SH-SY5Y (cell line): ENCODE data around the gene CEP89.

Experiments
- GATA2 ChIP-seq: IDR thresholded peaks from 2 replicates; pipeline ENCODE4 v1.6.1; 2011; ENCODE audit warnings: mild to moderate bottlenecking, low read depth, low read length
- GATA3 ChIP-seq: IDR thresholded peaks from 2 replicates; pipeline ENCODE4 v1.6.1; 2011; ENCODE audit warnings: low read depth, mild to moderate bottlenecking, low read length, moderate library complexity

Gene CEP89

DNA sequence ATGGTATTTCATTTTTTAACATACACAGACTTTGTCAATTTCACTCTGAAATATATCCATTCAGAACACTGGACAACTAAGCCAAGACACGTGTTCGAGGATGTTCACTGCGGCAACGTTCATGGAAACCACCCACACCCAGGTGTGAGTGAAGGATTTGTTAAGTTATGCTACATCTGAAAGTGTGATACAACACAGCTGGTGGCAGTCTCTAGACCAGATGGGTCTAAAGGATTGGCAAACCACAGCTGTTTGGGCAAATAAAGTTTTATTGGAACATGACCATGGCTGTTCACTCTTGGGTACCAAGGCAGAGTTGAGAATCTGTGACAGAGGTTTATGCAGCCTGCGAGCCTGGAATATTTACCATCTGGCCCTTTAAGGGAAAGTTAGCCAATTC lies 114.2 kb downstream of the CEP89 start:
- no peak for TF ChIP-seq GATA2

GRCh38 chr19:32852216-32852615 lies 119.5 kb downstream of the CEP89 start:
- TF ChIP-seq GATA2, result no peak
- TF ChIP-seq GATA3, result no peak

- TF ChIP-seq GATA3 (no peak), GATA2 (no peak)
Measured at GRCh38 chr19:32843716-32844245, 128.0 kb downstream of the CEP89 start.

DNA sequence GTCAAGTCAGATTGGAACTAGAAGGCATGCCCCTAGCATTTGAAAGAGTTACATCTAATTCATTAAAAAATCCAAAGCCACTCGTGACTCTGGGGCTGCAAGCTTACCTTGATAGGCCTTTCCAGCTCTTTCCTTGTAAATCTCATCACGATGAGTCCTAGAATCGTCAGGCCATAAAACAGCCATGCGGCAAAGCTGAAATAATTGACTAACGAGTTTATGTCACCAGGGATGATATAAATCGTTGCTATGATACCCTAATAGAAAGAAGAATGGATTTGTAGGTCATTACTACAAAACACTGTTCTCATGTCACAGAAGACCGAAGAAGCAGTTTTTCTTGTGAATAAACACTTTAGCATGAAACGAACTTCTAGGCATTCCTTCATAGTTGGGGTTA lies 129.7 kb downstream of the CEP89 start:
- TF ChIP-seq GATA2, result no peak
- no peak for TF ChIP-seq GATA3

- TF ChIP-seq GATA2 (no peak), GATA3 (no peak)
Measured at GRCh38 chr19:32837531-32837930, 134.2 kb downstream of the CEP89 start.

DNA sequence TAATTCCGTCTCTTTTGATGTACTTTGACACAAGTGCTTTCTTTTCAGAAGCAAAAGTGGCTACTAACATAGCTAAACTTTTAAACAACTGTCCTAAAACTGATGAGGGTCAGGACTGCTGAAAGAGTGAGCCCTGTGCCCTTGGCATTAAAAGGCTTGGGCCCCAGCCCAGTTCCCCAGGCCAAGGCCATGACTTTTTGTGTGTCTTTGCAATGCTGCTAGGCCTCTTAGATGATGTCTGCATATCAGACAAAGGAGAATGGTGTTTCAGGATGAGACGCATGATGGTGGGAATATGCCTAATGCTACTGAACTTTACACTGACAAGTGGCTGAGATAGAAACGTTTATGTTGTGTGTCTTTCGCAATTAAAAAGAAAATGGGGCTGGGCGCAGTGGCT lies 140.1 kb downstream of the CEP89 start:
- TF ChIP-seq GATA3, result no peak
- no peak for TF ChIP-seq GATA2

DNA sequence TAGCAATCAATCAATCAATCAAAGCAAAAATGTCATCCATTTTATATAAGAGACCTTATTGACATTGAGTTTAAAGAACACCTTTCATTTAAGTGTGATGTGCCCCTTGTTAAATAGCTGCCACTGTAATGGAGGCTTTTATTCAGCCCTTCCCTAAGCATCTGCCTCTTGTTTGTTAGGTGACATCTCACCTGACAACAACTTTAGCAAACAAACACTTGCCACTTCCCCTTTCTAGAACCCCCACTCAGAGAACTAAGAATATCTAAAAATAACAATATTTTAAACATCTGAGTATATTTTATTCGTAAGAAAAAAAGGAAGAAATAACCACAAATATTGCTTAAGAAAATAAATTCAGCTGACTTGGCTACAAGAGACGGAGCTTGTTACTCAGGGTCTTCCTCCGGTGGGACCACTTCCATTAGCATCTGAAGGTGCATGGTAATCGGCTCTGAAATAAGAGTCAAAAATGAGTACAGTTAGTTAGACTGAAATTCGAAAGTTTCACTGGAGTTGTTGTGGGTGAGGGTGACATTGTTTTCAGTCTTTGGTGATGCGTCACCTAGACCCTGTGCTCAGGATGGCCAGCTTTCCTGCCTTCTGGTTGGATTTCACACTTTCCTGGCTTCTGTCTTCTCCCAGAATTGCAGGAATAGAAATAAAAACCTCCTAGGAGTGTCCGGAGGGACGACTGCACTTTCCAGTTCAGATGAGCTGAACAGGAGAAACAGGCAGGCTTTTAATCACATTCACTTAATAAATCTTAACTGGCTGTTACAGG lies 141.3 kb downstream of the CEP89 start:
- TF ChIP-seq GATA3 (no peak), GATA2 (no peak)

DNA sequence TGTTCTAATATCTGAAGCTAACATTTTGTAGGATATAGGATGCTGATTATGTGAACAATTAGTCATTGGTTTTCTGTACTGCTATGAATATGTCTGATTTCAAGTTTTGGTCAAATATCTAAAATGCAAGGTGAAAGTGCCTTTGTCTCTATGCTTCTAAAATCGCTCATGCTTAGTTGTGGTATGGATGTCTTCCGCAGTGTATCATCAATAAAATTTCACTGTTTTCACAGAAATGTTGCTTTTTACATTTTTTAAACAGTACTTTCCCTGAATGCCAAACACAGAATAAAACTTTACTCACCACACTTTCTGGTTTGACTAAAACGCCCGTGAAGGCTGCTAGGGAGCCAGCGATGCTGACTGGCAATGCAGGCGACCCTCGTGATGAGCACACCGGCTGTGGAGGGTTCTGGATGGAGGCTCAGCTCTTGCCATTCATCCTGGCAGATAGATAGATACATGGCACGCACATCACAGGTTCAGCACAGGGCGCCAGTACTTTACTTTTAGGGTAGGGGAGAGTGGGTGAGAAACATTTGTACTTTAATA lies 142.3 kb downstream of the CEP89 start:
- no peak for TF ChIP-seq GATA3
- no peak for TF ChIP-seq GATA2

DNA sequence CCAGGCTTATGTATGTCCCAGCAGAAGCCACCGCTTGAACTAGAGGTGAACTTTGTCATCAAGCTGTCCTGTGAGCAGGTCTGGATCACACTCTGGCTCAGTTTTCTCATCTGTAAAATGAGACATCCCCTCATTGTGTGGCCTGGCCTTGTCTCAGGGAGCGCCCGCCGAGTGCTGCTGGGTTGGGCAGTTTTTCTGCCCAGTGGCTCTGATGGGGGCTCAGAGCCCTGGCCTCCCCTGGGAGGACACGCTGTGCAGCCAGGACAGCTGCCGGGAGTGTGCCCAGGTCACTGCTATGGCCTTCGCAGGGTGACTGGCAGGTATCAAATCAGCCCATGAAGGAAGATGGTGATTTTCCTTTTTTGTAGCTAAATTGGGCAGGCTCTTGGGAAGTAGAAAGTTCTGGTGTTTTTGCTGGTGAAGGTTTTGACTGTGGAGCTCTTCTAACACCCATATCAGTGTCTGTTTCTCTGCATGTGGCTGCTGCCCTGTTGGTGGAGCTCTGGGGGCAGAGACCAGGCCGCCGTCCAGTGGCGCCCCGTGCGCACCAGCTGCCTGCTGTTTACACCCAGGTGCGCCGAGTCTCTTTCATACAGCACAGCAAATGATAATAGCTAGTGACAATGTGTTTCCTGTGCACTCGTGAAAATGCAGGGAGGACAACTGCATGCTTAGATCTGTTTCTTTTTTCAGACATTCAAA lies 143.0 kb downstream of the CEP89 start:
- no peak for TF ChIP-seq GATA2
- TF ChIP-seq GATA3, result no peak

- TF ChIP-seq GATA3, result no peak
- TF ChIP-seq GATA2, result no peak
Measured at GRCh38 chr19:32828139-32828538, 143.6 kb downstream of the CEP89 start.
